Iris pigment epithelial cell (primary cell): ENCODE measurements around the gene CREB5.

Source experiments
- DNase-seq: peaks from one replicate; pipeline ENCODE4 v3.0.0-alpha.2; 2011; ENCODE audit warnings: low read depth

The CREB5 gene

DNA sequence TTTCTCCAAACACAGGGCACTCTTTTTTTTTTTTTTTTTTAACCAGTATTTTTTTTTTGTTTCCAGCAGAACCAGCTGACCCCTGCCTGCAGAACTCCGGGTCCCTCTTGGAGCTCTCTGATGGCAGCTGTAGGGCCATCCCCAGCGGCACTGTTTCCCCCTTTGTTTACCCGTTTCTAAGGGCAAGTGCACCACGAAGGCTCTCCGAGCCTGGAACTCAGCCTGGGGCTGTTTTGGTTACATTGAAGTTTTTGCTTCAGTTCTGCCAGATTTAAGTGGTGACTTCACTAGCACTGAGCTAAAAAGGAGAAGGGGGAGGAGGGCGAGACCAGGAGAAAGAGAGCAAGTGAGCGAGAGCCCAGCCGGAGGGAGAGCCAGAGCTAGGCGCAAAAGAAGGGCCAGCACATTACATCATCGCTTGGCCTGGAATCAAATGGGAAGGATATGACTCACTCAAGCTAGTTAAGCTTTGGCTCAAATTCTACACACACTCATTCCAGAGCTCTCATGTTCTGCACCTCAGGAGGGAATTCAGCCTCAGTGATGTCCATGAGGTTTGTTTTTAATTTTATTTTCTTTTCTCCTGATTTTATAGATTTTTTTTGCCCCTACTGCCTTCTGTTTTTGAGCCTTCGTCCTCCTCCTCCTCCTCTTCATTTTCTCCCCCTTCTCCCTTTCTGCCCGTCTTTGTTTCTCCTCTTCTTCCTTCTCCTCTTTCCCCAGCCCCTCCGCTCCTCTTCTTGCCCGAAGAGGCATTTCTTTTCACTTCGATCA is 273.5 kb downstream of the CREB5 start:
- DNase-seq: peak; percentile 99

DNA sequence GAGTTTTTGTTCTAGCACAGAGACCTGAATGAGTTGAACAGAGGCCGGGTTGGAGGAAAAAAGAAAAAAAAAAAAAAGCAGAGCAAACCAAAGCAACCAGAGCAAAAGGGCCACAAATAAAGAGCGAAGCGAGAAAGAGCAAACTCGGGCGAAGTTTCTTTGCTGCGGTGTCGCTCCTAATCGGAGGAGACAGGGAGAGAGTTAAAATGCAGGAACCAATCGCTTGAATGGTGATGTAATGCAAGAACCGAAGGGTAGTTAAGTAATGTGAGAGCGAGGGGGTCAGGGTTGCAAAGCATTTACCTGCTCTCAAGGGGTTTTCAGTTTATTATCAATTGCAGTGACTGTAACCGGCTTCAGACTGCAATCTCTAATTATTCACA is 274.1 kb downstream of the CREB5 start:
- peak; percentile 85 for DNase-seq

DNA sequence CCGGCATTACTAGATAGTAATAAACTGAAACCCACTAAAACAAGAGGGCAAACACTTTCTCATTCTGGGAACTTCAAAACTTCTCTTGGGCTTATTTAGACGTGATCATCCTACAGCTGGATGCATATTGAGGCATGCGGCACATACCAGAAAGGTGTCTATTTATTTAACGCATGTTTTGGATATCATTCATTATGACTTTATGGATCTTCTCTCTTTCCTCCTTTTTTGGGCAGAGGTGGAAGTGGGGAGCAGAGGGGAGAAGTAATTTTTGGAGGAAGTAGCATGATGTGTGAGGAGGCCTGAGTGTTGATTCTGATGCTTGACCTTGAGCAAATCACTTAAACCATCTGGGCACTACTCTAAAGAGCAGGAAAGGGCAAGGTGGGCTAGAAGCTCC is 275.2 kb downstream of the CREB5 start:
- no peak for DNase-seq

DNA sequence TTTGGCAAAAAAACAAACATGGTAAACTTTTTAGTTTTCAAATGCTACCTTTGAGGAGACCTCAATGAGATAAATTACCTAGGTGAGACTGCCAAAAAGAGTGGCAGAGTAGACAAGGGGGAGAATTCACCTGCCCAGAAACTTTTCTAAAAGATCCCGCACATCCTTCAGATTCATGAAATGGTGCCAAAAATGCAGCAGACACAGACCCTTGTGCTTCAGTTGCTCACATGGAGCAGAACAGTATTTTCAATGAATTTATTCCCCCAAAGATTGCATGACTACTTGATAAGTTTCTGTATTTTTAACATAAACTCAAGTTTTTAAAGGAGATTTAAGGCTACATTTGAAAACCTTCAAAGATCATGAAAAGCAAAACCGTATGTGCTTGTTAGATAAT is 275.9 kb downstream of the CREB5 start:
- DNase-seq: no peak

DNA sequence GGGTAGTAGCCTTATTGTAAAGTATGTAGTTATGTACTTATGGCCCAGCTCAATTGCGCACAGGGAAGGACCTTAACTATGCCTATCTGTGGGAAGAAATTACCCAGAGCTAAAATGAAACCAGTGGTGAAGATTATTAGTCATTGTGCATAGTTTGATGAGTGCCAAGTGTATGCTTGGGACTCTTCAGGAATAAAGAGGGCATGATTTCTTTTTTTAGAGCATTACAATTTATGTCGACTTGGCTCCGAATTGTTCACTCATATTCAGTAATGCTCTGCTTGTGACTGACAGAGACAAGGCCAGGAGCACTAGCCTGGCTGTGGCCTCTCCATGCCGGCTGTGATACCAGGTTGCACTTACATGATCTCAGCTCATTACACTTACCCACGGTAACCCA is 276.3 kb downstream of the CREB5 start:
- DNase-seq: peak; percentile 57

DNA sequence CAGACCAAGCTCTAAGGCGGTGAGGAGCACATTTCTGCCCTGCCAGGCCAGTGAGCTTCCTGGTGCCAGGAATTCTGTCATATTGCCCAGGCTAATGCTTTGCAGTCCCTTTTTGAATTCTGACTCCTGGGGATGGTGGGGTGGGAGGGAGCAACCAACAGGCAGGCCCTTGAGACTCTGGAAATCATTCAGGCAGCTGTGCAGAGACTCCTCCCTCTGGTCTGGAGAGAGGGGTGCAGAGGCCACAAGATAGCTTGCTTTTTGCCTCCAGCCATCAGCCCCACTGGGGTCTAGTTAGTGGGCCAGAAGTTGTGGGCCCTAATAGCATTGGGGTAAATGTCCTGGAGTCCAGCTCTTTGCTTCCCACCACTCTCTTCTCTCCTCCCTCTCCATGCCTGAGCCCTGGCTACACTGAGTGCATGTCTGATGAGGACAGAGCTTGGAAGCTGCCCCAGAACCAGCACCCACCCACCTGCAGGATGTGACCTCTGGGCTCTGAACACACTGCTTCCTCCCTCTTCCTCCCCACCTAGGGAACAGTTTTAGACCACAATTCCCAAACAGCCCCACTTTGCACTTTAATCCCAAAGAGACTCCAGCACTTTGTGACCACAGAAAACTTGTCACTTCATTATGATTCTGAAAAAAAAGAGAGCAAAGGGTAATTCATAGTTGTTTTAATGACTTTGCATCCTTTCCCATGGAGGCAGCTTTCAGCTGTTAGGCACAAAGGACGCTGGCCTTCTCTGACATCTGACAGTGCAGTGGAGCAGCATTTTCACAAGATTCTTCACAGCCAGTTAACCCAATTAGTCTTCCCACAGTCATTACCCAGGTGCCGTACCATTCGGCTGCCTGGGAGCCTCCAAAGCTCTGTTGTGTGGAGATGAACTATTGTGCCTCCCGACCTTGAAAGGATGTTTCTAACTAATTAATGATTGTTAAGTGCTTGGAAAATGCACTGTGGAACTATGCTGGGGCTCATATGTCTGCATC is 283.3 kb downstream of the CREB5 start:
- no peak for DNase-seq

DNA sequence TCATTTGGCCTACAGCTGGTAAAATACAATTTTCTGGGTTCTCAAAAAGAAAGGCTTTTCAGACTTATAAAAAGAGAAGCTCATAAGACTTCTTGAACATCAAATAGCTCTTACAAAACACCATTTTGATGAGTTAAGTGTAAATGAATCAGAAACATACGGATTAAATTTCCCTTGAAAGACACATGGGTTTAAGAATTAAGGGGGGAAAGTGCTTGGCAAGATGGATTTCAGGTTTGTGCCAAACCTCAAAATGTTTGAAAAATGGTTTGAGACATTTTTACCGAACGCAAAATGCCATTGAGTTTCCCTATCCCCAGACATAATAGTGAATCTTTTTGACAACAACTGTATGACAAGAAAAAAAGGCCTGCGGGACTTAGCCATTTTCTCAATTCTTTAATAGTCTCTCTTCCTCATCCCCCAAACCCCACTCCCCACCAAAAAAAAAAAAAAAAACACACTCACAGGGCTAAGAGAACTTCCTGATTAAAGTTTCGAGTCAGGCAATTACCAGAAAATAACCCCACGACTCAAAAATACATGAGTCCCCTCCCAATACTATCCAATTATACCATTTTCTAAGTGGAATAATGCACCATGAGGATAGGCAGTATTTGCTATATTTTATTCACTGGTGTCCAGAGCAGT is 285.7 kb downstream of the CREB5 start:
- DNase-seq: no peak

DNA sequence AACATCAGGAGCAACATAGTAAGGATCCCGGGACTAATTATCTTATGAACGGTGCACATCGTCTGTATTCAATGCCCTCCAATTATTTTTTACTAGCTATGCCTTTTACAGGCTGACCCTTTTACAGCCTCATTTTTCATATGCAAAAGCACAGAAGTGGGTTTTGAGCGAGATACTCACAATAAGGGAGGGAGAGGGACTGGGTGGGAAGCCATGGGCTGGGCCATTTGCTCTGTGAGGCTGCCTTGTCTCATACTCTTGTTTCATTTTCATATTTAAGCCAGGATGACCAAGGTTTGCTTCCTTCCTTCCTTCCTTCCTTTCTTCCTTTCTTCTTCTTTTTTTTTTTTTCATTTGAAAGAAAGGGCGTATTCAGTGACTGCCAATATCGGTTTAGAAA is 286.5 kb downstream of the CREB5 start:
- DNase-seq: no peak

DNA sequence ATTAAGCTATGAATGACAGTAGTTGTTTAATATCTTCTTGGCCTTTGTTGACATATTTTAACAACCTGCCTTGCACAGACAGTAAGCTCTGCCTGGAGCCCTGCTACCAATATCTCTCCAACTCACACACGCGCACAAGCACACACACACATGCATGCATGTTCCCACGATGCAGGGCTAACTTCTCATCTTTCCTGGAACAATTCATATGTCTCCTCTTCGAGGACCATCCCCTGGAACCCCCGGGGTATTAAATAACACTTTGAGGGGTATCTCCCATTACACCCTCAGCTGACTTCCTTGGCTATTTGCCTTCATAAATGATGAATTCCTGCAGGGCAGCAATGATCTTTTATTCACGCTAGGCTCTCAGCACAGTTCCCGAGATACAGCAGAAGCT is 287.8 kb downstream of the CREB5 start:
- no peak for DNase-seq

DNA sequence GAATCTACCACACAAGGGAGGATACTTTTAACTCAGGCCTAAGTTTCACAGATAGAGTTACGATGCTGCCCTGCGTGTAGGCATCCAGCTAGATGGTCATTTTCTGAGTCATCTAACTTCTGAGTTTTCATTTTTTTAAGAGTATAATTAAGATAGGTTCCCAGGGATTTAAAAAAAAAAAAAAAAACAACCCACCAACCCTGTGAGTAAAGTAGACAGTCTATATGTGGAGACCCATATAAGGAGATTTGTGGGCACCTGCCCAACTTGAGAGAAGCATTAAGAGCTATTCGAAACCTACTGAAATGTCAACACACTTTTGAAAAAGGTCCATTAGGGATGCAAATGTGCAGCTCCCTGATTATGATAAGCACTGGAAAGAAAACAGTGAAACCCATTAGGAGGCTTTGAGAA is 288.5 kb downstream of the CREB5 start:
- peak; percentile 21 for DNase-seq

DNA sequence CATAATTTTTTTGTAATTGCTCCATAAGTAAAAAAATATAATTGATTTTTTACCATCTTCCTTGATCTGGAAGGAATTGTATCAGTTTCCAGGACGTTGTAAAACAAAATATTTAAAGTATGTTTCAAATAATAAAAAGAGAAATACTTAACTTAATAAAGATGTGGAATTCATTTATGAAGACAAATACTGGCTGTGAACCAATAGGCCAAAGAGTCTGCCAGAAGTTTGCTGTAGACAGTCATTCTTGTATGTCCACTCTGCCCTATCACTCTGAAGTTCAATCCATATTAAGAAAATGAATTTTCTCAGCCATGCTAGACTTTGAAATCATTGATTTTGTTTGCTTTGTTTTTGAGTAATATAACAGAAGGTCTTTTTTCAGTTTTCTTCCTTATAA is 289.4 kb downstream of the CREB5 start:
- no peak for DNase-seq

DNA sequence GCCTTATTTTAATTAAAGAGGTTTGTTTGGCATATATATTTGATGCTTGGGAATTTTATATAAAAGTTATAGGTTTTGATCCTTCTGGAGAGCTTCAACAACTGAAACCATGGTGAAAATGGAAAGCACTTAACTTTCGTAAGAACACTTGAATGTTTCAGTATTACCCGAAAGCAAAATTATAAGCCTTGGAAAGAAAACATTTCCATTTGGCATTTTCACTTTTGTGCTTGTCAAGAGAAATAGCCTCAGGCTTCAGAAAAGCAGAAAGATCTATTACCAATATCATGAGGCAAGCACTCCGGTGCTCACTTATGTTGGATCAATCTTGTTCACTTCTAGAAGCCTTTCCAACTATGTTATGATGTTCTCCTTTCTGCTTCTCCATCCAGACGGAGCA is 289.9 kb downstream of the CREB5 start:
- no peak for DNase-seq

DNA sequence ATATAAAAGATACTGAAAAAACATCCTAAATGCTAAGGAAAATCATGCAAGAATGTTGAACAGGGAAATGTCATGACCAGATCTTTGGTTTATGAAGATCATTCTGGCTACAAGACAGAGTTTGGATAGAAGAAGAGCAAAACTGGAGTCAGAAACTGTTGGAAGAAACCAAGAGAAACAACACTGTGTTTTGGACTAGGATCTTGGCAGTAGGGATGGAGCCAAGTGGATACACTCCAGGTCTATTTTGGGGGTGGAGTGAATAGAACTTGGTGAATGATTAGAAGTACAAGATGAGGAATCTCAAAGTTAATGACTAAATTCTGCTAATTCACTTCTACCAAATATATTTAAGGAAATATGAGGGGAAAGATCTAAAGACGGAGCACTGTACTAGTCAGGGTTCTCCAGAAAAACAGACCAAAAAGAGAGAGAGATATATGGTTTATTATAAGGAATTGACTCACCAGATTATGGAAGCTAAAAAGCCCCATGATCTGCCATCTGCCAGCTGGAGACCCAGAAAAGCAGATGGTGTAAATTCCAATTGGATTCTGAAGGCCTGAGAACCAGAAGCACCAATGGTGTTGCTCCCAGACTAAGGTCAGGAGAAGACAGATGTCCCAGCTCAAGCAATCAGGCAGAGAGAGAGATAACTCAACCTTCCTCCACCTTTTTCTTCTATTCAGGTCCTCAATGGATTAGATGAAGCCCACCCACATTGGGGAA is 290.9 kb downstream of the CREB5 start:
- no peak for DNase-seq

DNA sequence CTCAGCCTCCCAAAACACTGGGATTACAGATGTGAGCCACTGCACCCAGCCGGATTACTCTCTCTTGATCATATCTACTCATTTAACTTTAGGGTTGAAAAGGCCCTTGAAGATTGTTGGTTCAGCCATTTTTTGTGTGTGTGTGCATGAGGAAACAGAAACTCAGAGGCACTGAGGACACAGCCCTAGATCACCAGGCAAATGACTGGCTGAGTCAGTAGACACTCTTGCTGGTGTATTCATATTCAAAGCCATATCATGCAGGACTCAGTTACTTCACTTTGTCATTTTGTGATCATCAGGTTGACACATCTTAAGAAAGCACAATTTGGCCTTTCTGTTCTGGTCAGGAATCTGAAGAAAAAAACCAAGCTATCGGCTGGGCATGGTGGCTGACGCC is 292.4 kb downstream of the CREB5 start:
- no peak for DNase-seq

DNA sequence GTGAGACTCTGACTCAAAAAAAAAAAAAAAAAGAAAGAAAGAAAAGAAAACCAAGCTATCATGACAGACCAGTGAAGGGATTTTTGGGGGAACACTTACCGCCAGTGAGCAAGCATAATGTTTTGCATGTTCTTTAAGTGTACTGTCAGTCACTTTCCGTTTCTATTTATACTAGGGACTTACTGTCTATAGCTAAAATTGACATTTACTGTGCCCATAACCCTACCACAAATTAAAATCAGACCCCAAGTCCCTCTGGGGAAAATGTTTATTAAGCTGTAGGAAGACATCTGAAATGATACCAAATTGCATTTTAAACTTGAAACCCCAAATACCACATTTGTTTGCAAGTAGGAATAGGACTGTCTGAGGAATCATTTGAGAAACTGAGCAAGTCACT is 293.0 kb downstream of the CREB5 start:
- DNase-seq: no peak

DNA sequence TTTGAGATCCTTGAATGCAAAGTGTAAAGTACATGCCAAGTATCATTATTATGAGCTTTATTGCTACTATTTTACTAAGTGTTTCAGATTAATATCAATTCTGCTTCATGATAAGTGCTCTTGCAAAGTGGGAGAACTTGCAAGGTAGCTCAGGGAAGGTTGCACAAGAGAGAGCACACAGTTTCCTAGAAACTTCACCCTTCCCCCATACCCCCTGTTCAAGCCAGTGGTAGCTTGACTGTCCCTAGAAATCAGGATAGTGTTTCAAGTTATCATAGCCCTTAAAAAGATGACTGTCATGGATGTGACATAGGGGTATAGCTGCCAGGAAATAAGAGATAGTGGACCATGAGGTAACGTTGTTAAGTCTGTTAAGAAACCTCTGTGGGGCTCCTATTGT is 294.3 kb downstream of the CREB5 start:
- no peak for DNase-seq

DNA sequence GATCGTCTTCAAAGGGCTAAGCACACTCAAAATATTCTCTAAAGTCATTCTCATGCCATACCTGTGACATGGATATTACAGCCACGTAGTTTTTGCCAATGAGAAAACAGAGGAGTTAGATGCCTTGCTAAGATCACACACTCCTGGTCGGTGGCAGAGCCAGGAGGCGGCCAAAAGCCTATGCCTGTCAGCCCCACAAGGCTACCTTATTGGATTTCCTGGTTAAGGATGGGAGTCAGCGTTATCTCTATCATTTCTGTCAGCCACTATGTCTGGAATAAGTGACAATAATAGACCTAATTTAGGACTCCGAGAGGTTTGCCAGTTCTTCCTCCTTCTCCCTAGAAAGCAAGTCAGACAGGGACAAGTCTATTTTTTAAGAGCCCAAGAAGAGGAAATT is 295.0 kb downstream of the CREB5 start:
- no peak for DNase-seq

DNA sequence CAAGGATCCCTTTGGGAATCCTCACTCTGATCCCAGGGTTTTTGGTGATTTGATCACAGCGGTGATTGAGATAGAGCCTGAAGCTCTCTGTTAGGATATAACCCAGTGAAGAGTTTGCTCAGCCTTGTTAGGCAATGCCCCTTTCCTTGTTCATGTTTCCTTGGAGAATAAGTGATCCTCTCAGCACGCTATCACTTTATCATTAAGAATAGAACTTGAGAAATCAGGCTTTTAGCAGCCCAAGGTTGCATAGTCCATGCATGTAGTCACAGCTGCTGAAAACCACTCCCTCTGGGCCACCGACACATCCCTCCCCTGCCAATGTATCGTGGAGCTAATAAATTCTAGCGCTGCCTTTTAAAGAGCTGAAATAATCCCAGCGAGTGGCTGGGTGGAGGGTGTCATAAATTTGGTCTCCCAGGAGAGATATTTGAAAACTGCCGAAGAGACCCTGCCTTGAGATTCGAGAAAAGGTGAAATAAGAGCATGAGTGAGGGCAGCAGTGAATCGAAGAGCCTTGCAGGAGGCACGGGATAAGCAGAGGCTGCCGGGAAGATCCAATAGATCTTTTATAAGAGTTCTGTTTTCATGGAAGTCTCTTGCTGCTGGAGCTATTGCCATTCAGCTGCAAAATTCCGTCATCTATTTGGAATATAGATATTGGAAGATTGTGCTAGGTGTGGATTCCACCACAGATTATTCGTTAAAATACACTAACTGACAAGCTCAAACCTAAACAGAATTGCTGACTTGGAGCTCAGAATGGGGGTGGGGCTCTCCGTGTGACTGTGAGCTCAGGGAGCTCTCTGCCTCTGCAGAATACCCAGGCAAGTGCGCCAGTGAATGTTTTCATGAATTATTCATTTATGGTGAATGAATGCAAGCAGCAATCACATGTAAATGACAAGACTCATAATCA is 296.0 kb downstream of the CREB5 start:
- DNase-seq: no peak

DNA sequence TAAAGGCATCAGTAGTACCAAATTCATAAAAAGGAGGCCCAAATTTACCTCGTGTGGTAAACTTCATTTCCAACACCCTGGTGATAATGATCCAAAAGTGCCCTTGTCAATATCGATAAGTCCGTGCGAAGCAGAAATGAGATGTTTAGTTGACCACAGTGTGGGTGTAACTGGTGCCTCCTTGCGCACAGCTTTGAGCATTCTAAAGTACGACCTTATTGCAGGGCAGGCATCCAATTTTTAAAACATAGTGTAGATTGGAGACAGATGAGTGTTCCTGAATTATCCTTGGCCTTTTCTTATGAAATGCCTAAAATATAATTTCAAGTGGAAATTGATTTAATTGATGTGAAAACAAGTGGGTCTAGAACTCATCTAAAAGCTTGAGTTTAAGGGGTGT is 297.4 kb downstream of the CREB5 start:
- DNase-seq: no peak

DNA sequence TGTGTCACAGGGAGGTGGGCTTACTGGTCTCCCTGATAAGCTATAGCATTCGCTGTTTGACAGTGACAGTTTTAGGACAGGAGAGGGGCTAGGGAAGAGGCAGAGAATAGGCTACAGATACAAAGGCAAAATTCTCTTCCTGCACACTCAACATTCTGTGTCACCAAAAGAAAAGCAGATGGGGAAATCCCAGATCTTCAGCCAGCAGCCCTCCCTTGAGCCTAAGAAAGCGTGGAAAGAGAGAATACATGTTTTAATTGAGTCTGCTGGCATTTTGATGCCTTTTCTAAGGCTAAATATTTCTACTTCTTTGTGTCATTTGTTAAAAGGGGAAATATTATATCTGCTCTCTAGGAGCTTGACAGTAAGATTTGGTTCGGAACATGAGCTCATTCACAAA is 298.8 kb downstream of the CREB5 start:
- DNase-seq: no peak
